ENCODE measurements around the gene HNRNPA3. TPM values are rescaled to one million over a fixed set of nuclear protein-coding genes. Genes with fewer than 3 reads are reported as not detected.
A peak's percentile ranks its signal among the peaks of the same experiment; 100 is the strongest.

The HNRNPA3 gene
- total and polyA plus RNA-seq, 4 donors, result 118 to 178 (median 144) TPM

- intact Hi-C loops (cut with DNase I), result loop anchor here in 1 of 2 donors (10.0 kb wide), 1 partner anchor 97 kb away; no protein-coding TSS in a partner anchor
- WGBS, 2 donors, result 1 to 2% methylated on average over 5 of the region's 5 CpGs
- Histone ChIP-seq H3K36me3 (ENCODE audit: control insufficient read depth in 1 of 2, insufficient read depth in 2 of 2, low read length in 1 of 2) (no peaks in the 10 kb centered on the region), H3K9me3 (ENCODE audit: control insufficient read depth, low read length) (no peaks in the 10 kb centered on the region), H3K27me3 (ENCODE audit: control insufficient read depth in 1 of 2, insufficient read depth in 2 of 2, low read length in 1 of 2) (no peaks in the 10 kb centered on the region), H3K4me3 (ENCODE audit: low read length in 2 of 2) (peak overlapping the region; percentile 33 to 94), H3K4me1 (ENCODE audit: control insufficient read depth in 1 of 2, insufficient read depth in 2 of 2, low read length in 2 of 2) (peaks cover 0 to 5% of the 10 kb centered on the region in 2 donors), H3K27ac (ENCODE audit: low read depth in 1 of 2, low read length in 2 of 2) (peak overlapping the region; percentile 3 to 64)
- ATAC-seq (ENCODE audit: low FRiP score), result no peak
- DNase-seq, result no peak
Observed at GRCh38 chr2:177261116-177262060, 48.8 kb downstream of the HNRNPA3 start.

- Histone ChIP-seq H3K9me3 (ENCODE audit: control insufficient read depth, low read length) (no peaks in the 10 kb centered on the region), H3K27me3 (ENCODE audit: control insufficient read depth in 1 of 2, insufficient read depth in 2 of 2, low read length in 1 of 2) (no peaks in the 10 kb centered on the region), H3K4me3 (ENCODE audit: low read length in 2 of 2) (peak overlapping the region; percentile 33 to 94), H3K4me1 (ENCODE audit: control insufficient read depth in 1 of 2, insufficient read depth in 2 of 2, low read length in 2 of 2) (peaks cover 0 to 5% of the 10 kb centered on the region in 2 donors), H3K36me3 (ENCODE audit: control insufficient read depth in 1 of 2, insufficient read depth in 2 of 2, low read length in 1 of 2) (no peaks in the 10 kb centered on the region), H3K27ac (ENCODE audit: low read depth in 1 of 2, low read length in 2 of 2) (peak overlapping the region in 1 of 2 donors; percentile 68)
- no peak for ATAC-seq (ENCODE audit: low FRiP score)
- intact Hi-C loops (cut with DNase I), result loop anchor here in 1 of 2 donors (10.0 kb wide), 1 partner anchor 97 kb away; no protein-coding TSS in a partner anchor
- WGBS, 2 donors, result 1 to 2% methylated on average over 2 of the region's 2 CpGs
- DNase-seq, result no peak
Observed at GRCh38 chr2:177262092-177262491, 49.5 kb downstream of the HNRNPA3 start.

GRCh38 chr2:177262958-177263450 is 50.4 kb downstream of the HNRNPA3 start:
- no peaks in the 10 kb centered on the region for H3K4me1 ChIP-seq (ENCODE audit: control insufficient read depth in 1 of 2, insufficient read depth in 2 of 2, low read length in 2 of 2)
- H3K4me3 ChIP-seq (ENCODE audit: low read length in 2 of 2), result peak overlapping the region; percentile 89 to 94
- DNase-seq, result no peak

GRCh38 chr2:177263451-177264208 is 51.0 kb downstream of the HNRNPA3 start:
- ATAC-seq (ENCODE audit: low FRiP score), result peak; percentile 94
- H3K4me1 ChIP-seq (ENCODE audit: control insufficient read depth in 1 of 2, insufficient read depth in 2 of 2, low read length in 2 of 2), result no peaks in the 10 kb centered on the region

More at GRCh38 chr2:177262958-177263450, 50.4 kb downstream of the HNRNPA3 start:
- WGBS, 2 donors, result 0 to 1% methylated on average over 6 of the region's 6 CpGs
- no peaks in the 10 kb centered on the region for H3K27me3 ChIP-seq (ENCODE audit: control insufficient read depth in 1 of 2, insufficient read depth in 2 of 2, low read length in 1 of 2)
- H3K27ac ChIP-seq (ENCODE audit: low read depth in 1 of 2, low read length in 2 of 2), result peak overlapping the region in 1 of 2 donors; percentile 61
- H3K9me3 ChIP-seq (ENCODE audit: control insufficient read depth, low read length), result no peaks in the 10 kb centered on the region
- no peaks in the 10 kb centered on the region for H3K36me3 ChIP-seq (ENCODE audit: control insufficient read depth in 1 of 2, insufficient read depth in 2 of 2, low read length in 1 of 2)
- no peak for ATAC-seq (ENCODE audit: low FRiP score)
- intact Hi-C loops (cut with DNase I), result loop anchor here (1.0 to 10.0 kb wide), 3 partner anchors 50 to 98 kb away; no protein-coding TSS in a partner anchor

GRCh38 chr2:177264209-177264692 is 51.7 kb downstream of the HNRNPA3 start:
- WGBS, 2 donors, result 0 to 1% methylated on average over 40 to 61 of the region's 61 CpGs
- peak; percentile 36 for ATAC-seq (ENCODE audit: low FRiP score)
- Histone ChIP-seq H3K4me1 (ENCODE audit: control insufficient read depth in 1 of 2, insufficient read depth in 2 of 2, low read length in 2 of 2) (no peaks in the 10 kb centered on the region), H3K27ac (ENCODE audit: low read depth in 1 of 2, low read length in 2 of 2) (peak overlapping the region; percentile 98 to 99), H3K27me3 (ENCODE audit: control insufficient read depth in 1 of 2, insufficient read depth in 2 of 2, low read length in 1 of 2) (no peaks in the 10 kb centered on the region), H3K36me3 (ENCODE audit: control insufficient read depth in 1 of 2, insufficient read depth in 2 of 2, low read length in 1 of 2) (no peaks in the 10 kb centered on the region), H3K9me3 (ENCODE audit: control insufficient read depth, low read length) (no peaks in the 10 kb centered on the region), H3K4me3 (ENCODE audit: low read length in 2 of 2) (peak overlapping the region; percentile 90 to 94)
- intact Hi-C loops (cut with DNase I), result loop anchor here (1.0 to 10.0 kb wide), 4 partner anchors 31 to 99 kb away; partner anchors contain the start of gene HNRNPA3 (in 1 of the 2)
- DNase-seq, result no peak

More at GRCh38 chr2:177263451-177264208, 51.0 kb downstream of the HNRNPA3 start:
- H3K4me3 ChIP-seq (ENCODE audit: low read length in 2 of 2), result peak overlapping the region; percentile 90 to 94
- 0 to 1% methylated on average over 77 to 81 of the region's 81 CpGs for WGBS, 2 donors
- H3K36me3 ChIP-seq (ENCODE audit: control insufficient read depth in 1 of 2, insufficient read depth in 2 of 2, low read length in 1 of 2), result no peaks in the 10 kb centered on the region
- H3K27me3 ChIP-seq (ENCODE audit: control insufficient read depth in 1 of 2, insufficient read depth in 2 of 2, low read length in 1 of 2), result no peaks in the 10 kb centered on the region
- intact Hi-C loops (cut with DNase I), result loop anchor here (1.0 to 10.0 kb wide), 6 partner anchors 32 to 99 kb away; partner anchors contain the start of gene HNRNPA3 (in 1 of the 2)
- DNase-seq, result peak; percentile 99 to 100
- H3K27ac ChIP-seq (ENCODE audit: low read depth in 1 of 2, low read length in 2 of 2), result peak overlapping the region; percentile 98 to 99
- no peaks in the 10 kb centered on the region for H3K9me3 ChIP-seq (ENCODE audit: control insufficient read depth, low read length)

GRCh38 chr2:177264693-177265587 is 52.3 kb downstream of the HNRNPA3 start, which contains the start of gene NFE2L2:
NFE2L2 (minus strand) TSS chr2:177264727; CDS start chr2:177264576, 151 bp downstream.
- H3K36me3 ChIP-seq (ENCODE audit: control insufficient read depth in 1 of 2, insufficient read depth in 2 of 2, low read length in 1 of 2), result no peaks in the 10 kb centered on the region
- peak within 1 kb of the TSS; percentile 90 to 94 for H3K4me3 ChIP-seq (ENCODE audit: low read length in 2 of 2)
- ATAC-seq (ENCODE audit: low FRiP score), result peak; percentile 92
- no peaks in the 10 kb centered on the region for H3K4me1 ChIP-seq (ENCODE audit: control insufficient read depth in 1 of 2, insufficient read depth in 2 of 2, low read length in 2 of 2)
- intact Hi-C loops (cut with DNase I), result loop anchor here (1.0 to 10.0 kb wide), 5 partner anchors 30 to 100 kb away; partner anchors contain the start of gene HNRNPA3 (in 1 of the 2)
- peak; percentile 96 to 98 for DNase-seq
- no peaks in the 10 kb centered on the region for H3K27me3 ChIP-seq (ENCODE audit: control insufficient read depth in 1 of 2, insufficient read depth in 2 of 2, low read length in 1 of 2)
- peak within 1 kb of the TSS; percentile 98 to 99 for H3K27ac ChIP-seq (ENCODE audit: low read depth in 1 of 2, low read length in 2 of 2)
- 1% methylated on average over 44 to 66 of the region's 66 CpGs for WGBS, 2 donors
- H3K9me3 ChIP-seq (ENCODE audit: control insufficient read depth, low read length), result no peaks in the 10 kb centered on the region
